ENCODE data around the gene CCL4L2. TPM values are rescaled to one million over a fixed set of nuclear protein-coding genes. Genes with fewer than 3 reads are reported as not detected.
"Not testable (repeated sequence)": the region's sequence is repeated elsewhere in the genome, so short reads cannot be mapped to it uniquely, and the experiment has no call there.

The CCL4L2 gene

DNA sequence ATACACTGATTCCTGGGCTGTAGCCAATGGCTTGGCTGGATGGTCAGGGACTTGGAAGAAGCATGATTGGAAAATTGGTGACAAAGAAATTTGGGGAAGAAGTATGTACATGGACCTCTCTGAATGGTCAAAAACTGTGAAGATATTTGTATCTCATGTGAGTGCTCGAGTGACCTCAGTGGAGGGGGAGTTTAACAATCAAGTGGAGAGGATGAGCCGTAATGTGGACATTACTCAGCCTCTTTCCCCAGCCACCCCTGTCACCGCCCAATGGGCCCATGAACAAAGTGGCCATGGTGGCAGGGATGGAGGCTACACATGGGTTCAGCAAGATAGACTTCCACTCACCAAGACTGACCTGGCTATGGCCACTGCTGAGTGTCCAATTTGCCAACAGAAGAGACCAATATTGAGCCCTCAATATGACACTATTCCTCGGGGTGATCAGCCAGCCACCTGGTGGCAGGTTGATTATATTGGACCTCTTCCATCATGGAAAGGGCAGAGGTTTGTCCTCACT is 10.8 kb downstream of the CCL4L2 start:
- not testable (repeated sequence) for H3K27ac ChIP-seq (ENCODE audit: low read depth, low read length); H3K18ac ChIP-seq (ENCODE audit: low read length); H3K36me3 ChIP-seq (ENCODE audit: control insufficient read depth, insufficient read depth, low read length); H2BK5ac ChIP-seq (ENCODE audit: low read length); H2AK5ac ChIP-seq (ENCODE audit: low read length); H2BK15ac ChIP-seq (replicated peaks; ENCODE audit: low read depth); H3K56ac ChIP-seq (ENCODE audit: low read length); H3K79me1 ChIP-seq (ENCODE audit: low read length); H3K4me3 ChIP-seq (ENCODE audit: low read length); DNase-seq; H3K23ac ChIP-seq (ENCODE audit: low read length); H4K5ac ChIP-seq (ENCODE audit: low read length); H4K8ac ChIP-seq (ENCODE audit: low read depth, low read length); H3K79me2 ChIP-seq (ENCODE audit: control insufficient read depth, insufficient read depth, low read length); H3K4me1 ChIP-seq (ENCODE audit: control insufficient read depth, low read depth, low read length); H3K4ac ChIP-seq (ENCODE audit: low read depth, low read length); H3K4me2 ChIP-seq (ENCODE audit: low read length); H3K9ac ChIP-seq (ENCODE audit: low read length); H2BK120ac ChIP-seq (ENCODE audit: low read depth, low read length); H3K27me3 ChIP-seq (ENCODE audit: insufficient read depth, low read length, poor library complexity)
- no CpG with 5 or more reads among the region's 4 CpGs for WGBS (ENCODE audit: extremely low coverage, insufficient coverage, low lambda C conversion rate)

DNA sequence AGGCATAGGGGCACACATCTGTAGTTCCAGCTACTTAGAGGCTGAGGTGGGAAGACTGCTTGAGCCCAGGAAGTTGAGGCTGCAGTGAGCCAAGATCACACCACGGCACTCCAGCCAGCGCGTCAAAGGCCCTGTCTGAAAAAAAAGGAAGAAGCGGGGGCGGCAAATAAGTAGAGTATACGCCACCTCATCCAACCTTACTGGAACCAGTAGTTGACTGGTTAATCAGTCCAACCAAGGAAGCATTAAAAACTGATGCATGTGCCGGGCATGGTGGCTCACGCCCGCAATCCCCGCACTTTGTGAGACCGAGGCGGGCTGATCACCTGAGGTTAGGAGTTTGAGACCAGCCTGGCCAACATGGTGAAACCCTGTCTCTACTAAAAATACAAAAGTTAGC is 12.1 kb downstream of the CCL4L2 start:
- H3K23ac ChIP-seq (ENCODE audit: low read length); H3K27ac ChIP-seq (ENCODE audit: low read depth, low read length); H2AK5ac ChIP-seq (ENCODE audit: low read length); H3K27me3 ChIP-seq (ENCODE audit: insufficient read depth, low read length, poor library complexity); DNase-seq; H4K5ac ChIP-seq (ENCODE audit: low read length); H2BK5ac ChIP-seq (ENCODE audit: low read length); H3K18ac ChIP-seq (ENCODE audit: low read length); H3K79me2 ChIP-seq (ENCODE audit: control insufficient read depth, insufficient read depth, low read length); H3K9ac ChIP-seq (ENCODE audit: low read length); H3K4me1 ChIP-seq (ENCODE audit: control insufficient read depth, low read depth, low read length); H3K79me1 ChIP-seq (ENCODE audit: low read length); H3K4me3 ChIP-seq (ENCODE audit: low read length); H3K36me3 ChIP-seq (ENCODE audit: control insufficient read depth, insufficient read depth, low read length); H3K4me2 ChIP-seq (ENCODE audit: low read length); H4K8ac ChIP-seq (ENCODE audit: low read depth, low read length); H2BK120ac ChIP-seq (ENCODE audit: low read depth, low read length); H2BK15ac ChIP-seq (replicated peaks; ENCODE audit: low read depth); H3K56ac ChIP-seq (ENCODE audit: low read length); H3K4ac ChIP-seq (ENCODE audit: low read depth, low read length): not testable (repeated sequence)
- no CpG with 5 or more reads among the region's 12 CpGs for WGBS (ENCODE audit: extremely low coverage, insufficient coverage, low lambda C conversion rate)

DNA sequence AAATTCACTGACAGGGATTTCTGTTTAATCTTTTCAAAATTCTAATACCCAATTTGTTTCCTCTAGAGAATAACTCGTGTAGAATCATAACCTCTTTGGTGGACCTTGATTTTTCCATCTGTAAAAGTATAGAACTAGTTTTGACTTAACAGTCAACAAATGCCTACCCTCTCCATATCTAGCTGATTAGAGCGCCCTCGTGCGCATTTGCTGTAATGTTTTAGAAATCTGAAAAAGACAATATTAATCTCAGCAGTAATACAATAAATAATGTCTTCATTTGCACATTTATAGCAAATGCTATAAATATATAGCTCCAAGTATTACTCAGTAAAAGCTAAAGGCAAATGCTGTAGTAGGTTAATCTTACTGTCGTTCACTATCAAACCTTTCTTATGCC is 18.8 kb downstream of the CCL4L2 start:
- not testable (repeated sequence) for H3K27ac ChIP-seq (ENCODE audit: low read depth, low read length); H3K36me3 ChIP-seq (ENCODE audit: control insufficient read depth, insufficient read depth, low read length); H2BK5ac ChIP-seq (ENCODE audit: low read length); H3K56ac ChIP-seq (ENCODE audit: low read length); H3K27me3 ChIP-seq (ENCODE audit: insufficient read depth, low read length, poor library complexity); H4K5ac ChIP-seq (ENCODE audit: low read length); H3K79me2 ChIP-seq (ENCODE audit: control insufficient read depth, insufficient read depth, low read length); H4K8ac ChIP-seq (ENCODE audit: low read depth, low read length); H3K4me1 ChIP-seq (ENCODE audit: control insufficient read depth, low read depth, low read length); H2BK15ac ChIP-seq (replicated peaks; ENCODE audit: low read depth); H3K79me1 ChIP-seq (ENCODE audit: low read length); DNase-seq; H3K4me2 ChIP-seq (ENCODE audit: low read length); H3K23ac ChIP-seq (ENCODE audit: low read length); H3K4ac ChIP-seq (ENCODE audit: low read depth, low read length); H2BK120ac ChIP-seq (ENCODE audit: low read depth, low read length); H2AK5ac ChIP-seq (ENCODE audit: low read length); H3K9ac ChIP-seq (ENCODE audit: low read length); H3K18ac ChIP-seq (ENCODE audit: low read length); H3K4me3 ChIP-seq (ENCODE audit: low read length)
- WGBS (ENCODE audit: extremely low coverage, insufficient coverage, low lambda C conversion rate), result no CpG with 5 or more reads among the region's 5 CpGs

DNA sequence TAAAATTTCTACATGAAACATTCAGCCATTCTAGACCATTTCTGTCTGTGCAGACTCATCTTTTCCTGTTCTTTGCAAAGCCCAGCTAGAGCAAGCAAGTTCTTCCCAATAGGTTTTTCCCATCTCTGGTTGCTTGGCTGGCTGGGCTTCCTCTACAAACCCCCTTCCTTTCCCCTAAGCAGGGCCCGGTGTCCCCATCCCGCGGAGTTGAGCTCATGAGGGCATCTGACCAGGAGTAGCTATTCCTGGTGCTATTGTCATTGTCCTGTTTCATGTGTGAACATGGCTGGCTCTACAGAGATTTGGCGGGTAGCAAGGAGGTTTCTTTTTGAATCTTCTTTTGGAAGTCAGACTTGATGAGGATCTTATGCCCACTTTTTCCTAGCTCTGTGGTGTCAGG is 31.2 kb downstream of the CCL4L2 start:
- H3K9ac ChIP-seq (ENCODE audit: low read length); H3K36me3 ChIP-seq (ENCODE audit: control insufficient read depth, insufficient read depth, low read length); H2BK15ac ChIP-seq (replicated peaks; ENCODE audit: low read depth); H3K27me3 ChIP-seq (ENCODE audit: insufficient read depth, low read length, poor library complexity); H2AK5ac ChIP-seq (ENCODE audit: low read length); H3K27ac ChIP-seq (ENCODE audit: low read depth, low read length); H3K18ac ChIP-seq (ENCODE audit: low read length); H3K4ac ChIP-seq (ENCODE audit: low read depth, low read length); H3K23ac ChIP-seq (ENCODE audit: low read length); H3K4me2 ChIP-seq (ENCODE audit: low read length); H3K56ac ChIP-seq (ENCODE audit: low read length); H4K8ac ChIP-seq (ENCODE audit: low read depth, low read length); H3K4me3 ChIP-seq (ENCODE audit: low read length); DNase-seq; H3K79me2 ChIP-seq (ENCODE audit: control insufficient read depth, insufficient read depth, low read length); H3K79me1 ChIP-seq (ENCODE audit: low read length); H2BK120ac ChIP-seq (ENCODE audit: low read depth, low read length); H2BK5ac ChIP-seq (ENCODE audit: low read length); H3K4me1 ChIP-seq (ENCODE audit: control insufficient read depth, low read depth, low read length); H4K5ac ChIP-seq (ENCODE audit: low read length): not testable (repeated sequence)
- WGBS (ENCODE audit: extremely low coverage, insufficient coverage, low lambda C conversion rate), result no CpG with 5 or more reads among the region's 4 CpGs

Small RNAs within 50 kb of the gene (small RNA-seq; reads per million reads assigned to genes)
- gene AC243829.3 (ENCODE audit: insufficient read depth) (not detected), gene AC243829.6 (ENCODE audit: insufficient read depth) (not detected)

All from mesendoderm (in vitro differentiated cells).